WI38 (cell line): ENCODE results near the gene GPC4.

Source experiments
- H3K4me3 ChIP-seq: 2 replicates; pipeline ENCODE4 v1.5.1; 2011; ENCODE audit warnings: low read depth, mild to moderate bottlenecking, control low read depth, low read length
- TF ChIP-seq, protein P1 (sequence below): IDR thresholded peaks from 2 replicates; pipeline ENCODE4 v1.5.1; 2012; ENCODE audit warnings: low read depth, mild to moderate bottlenecking, control low read depth, low read length

The GPC4 gene

DNA sequence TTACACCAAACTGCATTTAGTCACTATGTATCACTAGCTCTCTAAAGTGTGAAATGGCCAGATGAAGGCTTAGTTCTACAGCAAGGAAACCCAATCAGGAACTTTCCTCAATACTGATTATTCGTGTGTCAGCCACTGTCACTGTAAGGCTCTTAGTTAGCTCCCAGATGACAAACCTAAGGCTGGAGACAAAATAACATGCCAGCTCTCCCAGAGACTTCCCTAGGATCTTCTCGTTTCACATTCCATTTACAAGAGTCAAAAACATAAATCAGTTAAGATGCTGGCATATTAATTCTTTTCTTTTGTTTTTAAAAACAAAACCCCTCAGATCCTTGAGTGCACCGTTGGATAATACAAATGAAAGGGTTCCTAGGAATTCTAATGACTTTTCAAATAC lies 109.0 kb downstream of the GPC4 start:
- no peak overlapping the region for H3K4me3 ChIP-seq
- TF ChIP-seq, protein P1, sequence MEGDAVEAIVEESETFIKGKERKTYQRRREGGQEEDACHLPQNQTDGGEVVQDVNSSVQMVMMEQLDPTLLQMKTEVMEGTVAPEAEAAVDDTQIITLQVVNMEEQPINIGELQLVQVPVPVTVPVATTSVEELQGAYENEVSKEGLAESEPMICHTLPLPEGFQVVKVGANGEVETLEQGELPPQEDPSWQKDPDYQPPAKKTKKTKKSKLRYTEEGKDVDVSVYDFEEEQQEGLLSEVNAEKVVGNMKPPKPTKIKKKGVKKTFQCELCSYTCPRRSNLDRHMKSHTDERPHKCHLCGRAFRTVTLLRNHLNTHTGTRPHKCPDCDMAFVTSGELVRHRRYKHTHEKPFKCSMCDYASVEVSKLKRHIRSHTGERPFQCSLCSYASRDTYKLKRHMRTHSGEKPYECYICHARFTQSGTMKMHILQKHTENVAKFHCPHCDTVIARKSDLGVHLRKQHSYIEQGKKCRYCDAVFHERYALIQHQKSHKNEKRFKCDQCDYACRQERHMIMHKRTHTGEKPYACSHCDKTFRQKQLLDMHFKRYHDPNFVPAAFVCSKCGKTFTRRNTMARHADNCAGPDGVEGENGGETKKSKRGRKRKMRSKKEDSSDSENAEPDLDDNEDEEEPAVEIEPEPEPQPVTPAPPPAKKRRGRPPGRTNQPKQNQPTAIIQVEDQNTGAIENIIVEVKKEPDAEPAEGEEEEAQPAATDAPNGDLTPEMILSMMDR, result no peak

DNA sequence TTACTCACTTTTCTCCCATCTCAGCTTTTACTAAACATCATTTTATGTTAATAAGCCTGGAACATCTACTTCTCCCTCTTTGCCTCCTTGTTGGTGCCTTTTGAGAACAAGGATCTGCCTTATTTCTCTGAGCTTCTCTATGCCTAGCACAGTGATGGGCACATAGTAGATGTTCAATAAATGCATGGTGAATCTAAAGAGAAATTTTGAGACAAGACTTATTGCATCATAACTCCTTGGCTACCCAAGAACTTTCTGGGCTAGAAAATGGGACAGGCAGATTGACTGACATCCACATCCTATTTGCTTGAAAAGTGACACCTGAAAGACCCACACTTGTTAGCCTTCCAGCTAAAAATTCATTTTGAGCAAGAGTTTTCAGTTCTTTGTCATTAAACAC lies 109.9 kb downstream of the GPC4 start:
- TF ChIP-seq, protein P1, result no peak
- H3K4me3 ChIP-seq, result no peak overlapping the region

DNA sequence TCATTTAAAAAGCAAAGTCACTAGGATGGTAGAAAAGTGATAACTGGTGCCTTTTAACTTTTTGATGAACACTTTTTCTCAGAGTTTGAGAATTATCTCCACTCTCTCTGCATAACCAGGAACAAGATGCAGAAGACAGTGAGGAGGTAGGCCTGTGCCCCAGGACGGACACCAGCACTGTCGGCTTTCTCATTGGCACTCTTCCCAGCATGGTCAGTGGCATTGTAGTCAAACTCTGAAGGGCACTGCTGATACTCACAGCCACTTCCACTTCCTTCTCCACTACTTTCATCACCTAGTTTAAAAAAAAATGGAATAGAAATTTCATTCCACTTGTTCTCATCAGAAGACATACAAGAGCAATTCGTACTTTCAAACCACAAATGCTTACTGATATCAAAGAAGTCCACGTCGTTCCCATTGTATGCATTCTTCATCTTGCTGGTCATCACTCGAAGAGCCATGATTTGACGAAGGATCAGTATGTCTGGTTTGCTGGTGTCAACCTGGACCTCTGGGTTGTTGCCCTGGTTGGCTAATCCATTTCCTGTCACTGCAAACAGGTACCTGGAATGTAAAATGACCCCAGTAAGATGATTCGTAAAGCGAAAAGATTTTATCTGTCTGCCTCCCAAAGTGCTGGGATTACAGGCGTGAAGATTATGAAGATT lies 112.4 kb downstream of the GPC4 start:
- no peak overlapping the region for H3K4me3 ChIP-seq
- TF ChIP-seq, protein P1, result no peak

DNA sequence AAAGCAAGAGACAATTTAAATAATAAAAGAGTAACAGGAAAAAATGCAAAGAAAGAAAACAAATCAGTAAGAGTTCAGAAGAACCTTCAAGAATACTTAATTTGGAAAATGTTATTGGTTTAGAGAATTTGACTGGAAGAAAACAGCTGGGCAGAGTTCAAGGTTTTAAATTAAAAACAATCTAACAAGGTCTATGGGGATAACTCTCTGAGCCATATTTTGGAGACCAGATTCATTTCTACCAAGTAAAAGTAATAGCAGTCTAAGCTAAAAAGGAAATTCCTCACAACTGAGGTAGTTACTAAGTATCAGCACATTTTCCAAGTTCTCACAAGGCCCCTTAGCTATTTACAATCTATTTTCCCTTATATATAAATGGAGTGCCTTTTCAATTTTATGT lies 114.7 kb downstream of the GPC4 start:
- no peak overlapping the region for H3K4me3 ChIP-seq
- TF ChIP-seq, protein P1, result no peak

DNA sequence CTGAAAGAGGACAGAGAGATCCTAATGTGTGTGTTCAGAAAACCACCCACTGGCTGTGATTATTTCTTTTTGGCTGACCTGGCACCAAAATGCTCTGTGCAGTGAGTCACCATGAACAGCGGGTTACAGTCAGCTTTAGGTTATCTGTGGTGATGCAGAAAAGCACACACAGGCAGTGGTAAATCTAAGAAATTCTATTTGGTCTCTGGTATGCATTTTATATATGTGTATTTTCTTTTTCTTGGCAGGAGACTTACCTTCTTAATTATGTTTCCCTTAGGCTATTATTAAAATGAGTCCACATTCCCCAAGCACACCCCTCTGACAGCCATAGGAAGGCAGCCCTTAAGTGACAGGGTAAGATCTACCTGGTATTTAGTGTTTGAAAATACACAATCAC lies 118.0 kb downstream of the GPC4 start:
- TF ChIP-seq, protein P1, result no peak
- H3K4me3 ChIP-seq, result no peak overlapping the region

DNA sequence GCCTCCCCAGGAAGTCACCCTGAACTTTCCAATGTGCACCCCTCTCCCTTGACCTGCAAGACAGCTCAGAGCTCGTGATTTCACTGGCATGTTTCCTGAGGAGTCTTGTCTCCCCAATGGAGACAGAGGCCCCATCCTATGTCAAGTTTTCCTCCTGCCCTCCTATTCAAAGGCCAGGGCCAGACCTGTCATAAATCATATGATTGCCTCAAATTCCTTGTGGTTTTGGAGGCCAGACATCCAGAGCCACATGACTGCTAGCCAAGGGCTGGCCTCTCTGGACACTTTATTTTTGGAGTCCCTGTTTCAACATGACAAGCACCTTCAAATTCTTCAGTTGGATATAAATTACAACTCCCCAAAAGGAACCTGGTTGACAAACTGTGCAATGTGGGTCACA lies 121.2 kb downstream of the GPC4 start:
- TF ChIP-seq, protein P1, result no peak

DNA sequence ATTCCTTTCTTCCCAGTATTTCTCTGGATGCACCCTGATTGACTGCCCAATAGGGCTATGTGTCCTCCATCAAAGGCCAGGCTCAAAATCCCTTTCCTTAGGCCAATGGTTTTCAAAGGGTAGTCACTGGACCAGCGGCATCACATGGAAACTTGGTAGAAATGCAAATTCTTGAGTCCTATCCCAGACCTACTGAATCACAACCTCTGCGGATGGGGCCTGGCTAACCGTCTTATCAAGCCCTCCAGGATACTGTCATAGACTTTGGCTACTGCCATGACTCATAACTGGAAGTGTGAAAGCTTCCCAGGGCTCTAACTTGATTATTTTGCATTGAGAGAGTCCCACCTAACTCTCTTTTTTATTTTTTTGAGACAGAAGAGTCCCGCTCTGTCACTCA lies 125.2 kb downstream of the GPC4 start:
- TF ChIP-seq, protein P1, result no peak

More for the DNA sequence above, 121.2 kb downstream of the GPC4 start:
- H3K4me3 ChIP-seq, result no peak overlapping the region

More for the DNA sequence above, 125.2 kb downstream of the GPC4 start:
- H3K4me3 ChIP-seq, result no peak overlapping the region
